GM21576 (cell line): ENCODE measurements around the gene AKAP6.

Experiments
- ATAC-seq: cut with Tn5 transposase; IDR thresholded peaks from one replicate; pipeline ENCODE4 v1.9.1; 2021; ENCODE audit warnings: mild to moderate bottlenecking, moderate library complexity; ENCODE audit not compliant: unreplicated experiment

AKAP6 gene

GRCh38 chr14:32476532-32476931 lies 147.4 kb downstream of the AKAP6 start:
- no peak for ATAC-seq

- ATAC-seq, result no peak
These were observed 148.3 kb downstream of the AKAP6 start for GRCh38 chr14:32477396-32477795.

- ATAC-seq, result no peak
These were observed 149.0 kb downstream of the AKAP6 start for GRCh38 chr14:32478050-32478449.

- no peak for ATAC-seq
These were observed 151.2 kb downstream of the AKAP6 start for GRCh38 chr14:32480337-32480736.

- no peak for ATAC-seq
These were observed 152.6 kb downstream of the AKAP6 start for GRCh38 chr14:32481707-32482106.

- no peak for ATAC-seq
These were observed 162.4 kb downstream of the AKAP6 start for GRCh38 chr14:32491416-32492016.

GRCh38 chr14:32492457-32492856 lies 163.4 kb downstream of the AKAP6 start:
- ATAC-seq, result no peak

- ATAC-seq, result no peak
These were observed 165.7 kb downstream of the AKAP6 start for GRCh38 chr14:32494609-32495434.

- ATAC-seq, result no peak
These were observed 166.3 kb downstream of the AKAP6 start for GRCh38 chr14:32495435-32495734.

GRCh38 chr14:32497248-32497647 lies 168.2 kb downstream of the AKAP6 start:
- no peak for ATAC-seq

GRCh38 chr14:32507029-32507984 lies 178.2 kb downstream of the AKAP6 start:
- no peak for ATAC-seq

- no peak for ATAC-seq
These were observed 179.2 kb downstream of the AKAP6 start for GRCh38 chr14:32508281-32508680.

- no peak for ATAC-seq
These were observed 180.6 kb downstream of the AKAP6 start for GRCh38 chr14:32509632-32510187.

- ATAC-seq, result no peak
These were observed 181.7 kb downstream of the AKAP6 start for GRCh38 chr14:32510815-32511214.

- ATAC-seq, result no peak
These were observed 183.2 kb downstream of the AKAP6 start for GRCh38 chr14:32512348-32512747.

GRCh38 chr14:32512813-32513212 lies 183.7 kb downstream of the AKAP6 start:
- ATAC-seq, result no peak

GRCh38 chr14:32513571-32514009 lies 184.5 kb downstream of the AKAP6 start:
- no peak for ATAC-seq

GRCh38 chr14:32514236-32514635 lies 185.1 kb downstream of the AKAP6 start:
- ATAC-seq, result no peak

- ATAC-seq, result no peak
These were observed 185.6 kb downstream of the AKAP6 start for GRCh38 chr14:32514681-32515080.

GRCh38 chr14:32524609-32525375 lies 195.7 kb downstream of the AKAP6 start:
- no peak for ATAC-seq
